ENCODE data around the gene PPEF1. TPM values are rescaled to one million over a fixed set of nuclear protein-coding genes. Genes with fewer than 3 reads are reported as not detected.

Gene PPEF1
- total RNA-seq, 1 experiment from 2014 or later, result 0.52 TPM

GRCh38 chrX:18861511-18861910 is 154.1 kb downstream of the PPEF1 start:
- Histone ChIP-seq H3K4me2 (ENCODE audit: insufficient read depth, insufficient read length, low read length) (no peak overlapping the region), H3K4ac (ENCODE audit: low read depth, low read length) (no peak overlapping the region), H3K27ac (ENCODE audit: insufficient read length, low read depth, low read length) (no peak overlapping the region), H2BK12ac (ENCODE audit: insufficient read length, low read depth, low read length) (no peak overlapping the region), H4K20me1 (ENCODE audit: control insufficient read depth, insufficient read depth, insufficient read length) (no peaks in the 10 kb centered on the region), H2BK5ac (ENCODE audit: insufficient read length, low read length) (no peak overlapping the region), H3K9me3 (ENCODE audit: control insufficient read depth, low read depth, low read length) (peaks cover 7% of the 10 kb centered on the region), H3K4me1 (ENCODE audit: insufficient read depth, low read length) (no peaks in the 10 kb centered on the region), H3K14ac (ENCODE audit: insufficient read depth, low read length) (no peak overlapping the region), H3K79me1 (ENCODE audit: insufficient read depth, low read depth, low read length, poor library complexity, severe bottlenecking) (no peaks in the 10 kb centered on the region), H3K56ac (ENCODE audit: insufficient read length, low read depth, low read length) (no peak overlapping the region), H3T11ph (ENCODE audit: low read length) (no peak overlapping the region), H3K27me3 (ENCODE audit: insufficient read depth, low read length) (no peaks in the 10 kb centered on the region), H4K8ac (replicated peaks; ENCODE audit: insufficient read length, low read depth, low read length) (no peak overlapping the region), H3K23ac (ENCODE audit: insufficient read length, low read depth, low read length) (no peak overlapping the region), H2AFZ (ENCODE audit: low read length) (no peak overlapping the region), H2AK5ac (ENCODE audit: insufficient read length, low read length) (no peak overlapping the region), H3K23me2 (ENCODE audit: insufficient read length, low read depth, low read length, poor library complexity, severe bottlenecking) (no peaks in the 10 kb centered on the region), H4K5ac (ENCODE audit: insufficient read length, low read depth, low read length) (no peak overlapping the region), H3K79me2 (ENCODE audit: insufficient read depth, low read length) (no peaks in the 10 kb centered on the region), H4K91ac (ENCODE audit: insufficient read length, low read depth, low read length) (no peak overlapping the region), H2BK15ac (ENCODE audit: low read depth, low read length) (no peak overlapping the region), H2BK120ac (ENCODE audit: low read depth, low read length, poor library complexity, severe bottlenecking) (no peak overlapping the region), H3K9ac (ENCODE audit: extremely low read depth, insufficient read length, low read length) (no peak overlapping the region), H2BK20ac (ENCODE audit: low read depth, low read length, poor library complexity, severe bottlenecking) (no peak overlapping the region), H3K18ac (ENCODE audit: insufficient read length, low read depth, low read length) (no peak overlapping the region)
- Mint-ChIP-seq H3K4me1 (peaks cover 2% of the 10 kb centered on the region in 2 experiments; a peak in 1 of 4 replicates), H3K36me3 (ENCODE audit: insufficient read depth in 1 of 3, low read depth in 3 of 3) (peaks cover 6 to 11% (median 10%) of the 10 kb centered on the region in 3 experiments), H3K27me3 (ENCODE audit: low read depth) (no peaks in the 10 kb centered on the region; the same call in none of the 2 replicates), H3K27ac (no peak overlapping the region), H3K4me3 (no peak overlapping the region), H3K9me3 (peaks cover 70% of the 10 kb centered on the region in 2 experiments)
- no peak for TF ChIP-seq CTCF (conservative IDR thresholded peaks at IDR 0.05)
- DNase-seq, result no peak
- no CpG with 5 or more reads among the region's 5 CpGs for WGBS (ENCODE audit: extremely low coverage, insufficient read length, low lambda C conversion rate)

All from H9 (cell line).